Measurements from ENCODE around the gene TMOD3. TPM values are rescaled to one million over a fixed set of nuclear protein-coding genes. Genes with fewer than 3 reads are reported as not detected.
"Not testable (repeated sequence)": the region's sequence is repeated elsewhere in the genome, so short reads cannot be mapped to it uniquely, and the experiment has no call there.

The TMOD3 gene
- total and polyA plus RNA-seq, 5 experiments from 2014 or later, result 27.6 to 56.7 (median 32.6) TPM

GRCh38 chr15:51874751-51875644, 45.5 kb downstream of the TMOD3 start:
- Mint-ChIP-seq H3K36me3 (peaks cover 4 to 72% (median 25%) of the 10 kb centered on the region in 3 donors), H3K27ac (peak overlapping the region in 2 of 10 donors; percentile 6 to 56)
- POLR2A ChIA-PET, result no interaction called here

GRCh38 chr15:51876169-51876568, 46.7 kb downstream of the TMOD3 start:
- DNase-seq, result no peak
- Mint-ChIP-seq H3K4me1 (peaks cover 18 to 21% (median 19%) of the 10 kb centered on the region in 4 donors), H3K27ac (no peak overlapping the region), H3K9me3 (no peaks in the 10 kb centered on the region), H3K36me3 (peaks cover 4 to 69% (median 16%) of the 10 kb centered on the region in 3 donors), H3K4me3 (no peak overlapping the region), H3K27me3 (no peaks in the 10 kb centered on the region)
- ATAC-seq, result no peak
- POLR2A ChIA-PET, result no interaction called here

More at GRCh38 chr15:51874751-51875644, 45.5 kb downstream of the TMOD3 start:
- Mint-ChIP-seq H3K9me3 (no peaks in the 10 kb centered on the region), H3K4me1 (peaks cover 15 to 18% (median 18%) of the 10 kb centered on the region in 4 donors), H3K27me3 (no peaks in the 10 kb centered on the region), H3K4me3 (no peak overlapping the region)
- ATAC-seq (no peak), DNase-seq (no peak)

- peaks cover 4 to 49% (median 12%) of the 10 kb centered on the region in 3 donors for H3K36me3 Mint-ChIP-seq
- peaks cover 11 to 26% (median 21%) of the 10 kb centered on the region in 4 donors for H3K4me1 Mint-ChIP-seq
- ATAC-seq, result peak in 1 of 2 donors; percentile 38
- no peaks in the 10 kb centered on the region for H3K9me3 Mint-ChIP-seq
- DNase-seq, result peak in 1 of 10 donors; percentile 9
- no peaks in the 10 kb centered on the region for H3K27me3 Mint-ChIP-seq
- peak overlapping the region in 8 of 10 donors; percentile 7 to 72 (median 64) for H3K27ac Mint-ChIP-seq
- H3K4me3 Mint-ChIP-seq, result no peak overlapping the region
- POLR2A ChIA-PET, result no interaction called here
Observed at GRCh38 chr15:51878446-51879386, 49.3 kb downstream of the TMOD3 start.

GRCh38 chr15:51879555-51879954, 50.1 kb downstream of the TMOD3 start:
- no peaks in the 10 kb centered on the region for H3K9me3 Mint-ChIP-seq
- no peak overlapping the region for H3K4me3 Mint-ChIP-seq
- no peaks in the 10 kb centered on the region for H3K27me3 Mint-ChIP-seq
- DNase-seq, result no peak
- H3K4me1 Mint-ChIP-seq, result peaks cover 13 to 27% (median 21%) of the 10 kb centered on the region in 4 donors
- peak overlapping the region in 4 of 10 donors; percentile 7 to 72 (median 54) for H3K27ac Mint-ChIP-seq
- POLR2A ChIA-PET, result no interaction called here
- peaks cover 4 to 49% (median 14%) of the 10 kb centered on the region in 3 donors for H3K36me3 Mint-ChIP-seq
- no peak for ATAC-seq

- POLR2A ChIA-PET, result no interaction called here
Observed at GRCh38 chr15:51883271-51883837, 53.9 kb downstream of the TMOD3 start.

GRCh38 chr15:51884041-51884440, 54.6 kb downstream of the TMOD3 start:
- Mint-ChIP-seq H3K27ac (peak overlapping the region in 5 of 10 donors; percentile 43 to 81 (median 51)), H3K4me1 (peaks cover 3 to 19% (median 7%) of the 10 kb centered on the region in 4 donors), H3K36me3 (peaks cover 5 to 35% (median 9%) of the 10 kb centered on the region in 3 donors), H3K27me3 (no peaks in the 10 kb centered on the region), H3K9me3 (peaks cover 0 to 3% (median 0%) of the 10 kb centered on the region in 9 donors), H3K4me3 (no peak overlapping the region)
- DNase-seq (no peak), ATAC-seq (no peak)
- POLR2A ChIA-PET, result no interaction called here

More at GRCh38 chr15:51883271-51883837, 53.9 kb downstream of the TMOD3 start:
- no peaks in the 10 kb centered on the region for H3K27me3 Mint-ChIP-seq
- H3K4me1 Mint-ChIP-seq, result peaks cover 7 to 24% (median 13%) of the 10 kb centered on the region in 4 donors
- no peak overlapping the region for H3K4me3 Mint-ChIP-seq
- H3K27ac Mint-ChIP-seq, result peak overlapping the region in 1 of 10 donors; percentile 51
- DNase-seq (no peak), ATAC-seq (no peak)
- H3K36me3 Mint-ChIP-seq, result peaks cover 0 to 34% (median 7%) of the 10 kb centered on the region in 3 donors
- peaks cover 0 to 3% (median 0%) of the 10 kb centered on the region in 9 donors for H3K9me3 Mint-ChIP-seq

GRCh38 chr15:51884517-51885236, 55.2 kb downstream of the TMOD3 start:
- Mint-ChIP-seq H3K36me3 (peaks cover 5 to 39% (median 12%) of the 10 kb centered on the region in 3 donors), H3K4me1 (peaks cover 0 to 15% (median 6%) of the 10 kb centered on the region in 4 donors), H3K4me3 (no peak overlapping the region), H3K27me3 (no peaks in the 10 kb centered on the region), H3K27ac (peak overlapping the region in 9 of 10 donors; percentile 2 to 81 (median 53)), H3K9me3 (peaks cover 0 to 3% (median 0%) of the 10 kb centered on the region in 9 donors)
- no peak for ATAC-seq
- POLR2A ChIA-PET, result interaction anchor here (0.7 kb wide), 1 partner anchor 152 kb away, joined by 3 read pairs; no protein-coding TSS in a partner anchor
- no peak for DNase-seq

- H3K27me3 Mint-ChIP-seq, DNase-seq, H3K9me3 Mint-ChIP-seq, ATAC-seq, POLR2A ChIA-PET, H3K27ac Mint-ChIP-seq, H3K4me3 Mint-ChIP-seq: not testable (repeated sequence)
- H3K4me1 Mint-ChIP-seq, result peaks cover 0 to 15% (median 6%) of the 10 kb centered on the region in 4 donors
- peaks cover 5 to 39% (median 15%) of the 10 kb centered on the region in 3 donors for H3K36me3 Mint-ChIP-seq
Observed at GRCh38 chr15:51885758-51886157, 56.3 kb downstream of the TMOD3 start.

- peak overlapping the region in 1 of 10 donors; percentile 4 for H3K27ac Mint-ChIP-seq
- no peak overlapping the region for H3K4me3 Mint-ChIP-seq
- POLR2A ChIA-PET, result no interaction called here
- no peak for DNase-seq
- ATAC-seq, result no peak
- peaks cover 0 to 5% (median 3%) of the 10 kb centered on the region in 4 donors for H3K4me1 Mint-ChIP-seq
- no peaks in the 10 kb centered on the region for H3K27me3 Mint-ChIP-seq
- H3K9me3 Mint-ChIP-seq, result peaks cover 0 to 3% (median 0%) of the 10 kb centered on the region in 9 donors
- H3K36me3 Mint-ChIP-seq, result peaks cover 5 to 52% (median 25%) of the 10 kb centered on the region in 3 donors
Observed at GRCh38 chr15:51887887-51888592, 58.6 kb downstream of the TMOD3 start.

- Mint-ChIP-seq H3K27me3 (no peaks in the 10 kb centered on the region), H3K4me3 (no peak overlapping the region)
- POLR2A ChIA-PET, result no interaction called here
Observed at GRCh38 chr15:51888593-51889195, 59.2 kb downstream of the TMOD3 start.

More at GRCh38 chr15:51888593-51889195, 59.2 kb downstream of the TMOD3 start:
- peaks cover 5 to 57% (median 25%) of the 10 kb centered on the region in 3 donors for H3K36me3 Mint-ChIP-seq
- peak overlapping the region in 1 of 10 donors; percentile 4 for H3K27ac Mint-ChIP-seq
- H3K9me3 Mint-ChIP-seq, result peaks cover 0 to 3% (median 0%) of the 10 kb centered on the region in 9 donors
- H3K4me1 Mint-ChIP-seq, result peaks cover 0 to 5% (median 3%) of the 10 kb centered on the region in 4 donors
- no peak for ATAC-seq
- peak in 3 of 10 donors; percentile 8 to 22 (median 17) for DNase-seq

Data from naive thymus-derived CD8-positive, alpha-beta T cell (primary cell).